Stimulated activated CD8-positive, alpha-beta memory T cell treated with anti-CD3 and anti-CD28 coated beads, Interleukin-7, amount 100 ng/mL, for 1 hour (primary cell): Measurements from ENCODE around the gene PMF1.

Experiments used
- DNase-seq, 2 donors: peaks; one replicate each; pipeline ENCODE4 v3.0.0-alpha.2; 2020; ENCODE audit warnings: low read depth in 2 of 2

The PMF1 gene

GRCh38 chr1:156236164-156236563, 23.4 kb downstream of the PMF1 start:
- no peak for DNase-seq

GRCh38 chr1:156238248-156238647, 25.4 kb downstream of the PMF1 start:
- no peak for DNase-seq

- no peak for DNase-seq
Observed at GRCh38 chr1:156241311-156241811, 28.6 kb downstream of the PMF1 start.

GRCh38 chr1:156241926-156242325, 29.1 kb downstream of the PMF1 start, which contains the start of gene BGLAP:
Gene BGLAP (plus strand): TSS chr1:156242184. CDS start chr1:156242232, 48 bp downstream.
- DNase-seq = no peak

- no peak for DNase-seq
Observed at GRCh38 chr1:156242738-156243137, 29.9 kb downstream of the PMF1 start.

GRCh38 chr1:156244126-156244525, 31.3 kb downstream of the PMF1 start:
- no peak for DNase-seq

- no peak for DNase-seq
Observed at GRCh38 chr1:156244712-156245111, 31.9 kb downstream of the PMF1 start.

- DNase-seq = peak in 1 of 2 donors; percentile 14
Observed at GRCh38 chr1:156245451-156246232, 32.8 kb downstream of the PMF1 start.

GRCh38 chr1:156246241-156246780, 33.5 kb downstream of the PMF1 start:
- no peak for DNase-seq

- no peak for DNase-seq
Observed at GRCh38 chr1:156246781-156247459, 34.1 kb downstream of the PMF1 start.

- no peak for DNase-seq
Observed at GRCh38 chr1:156247460-156248322, 34.9 kb downstream of the PMF1 start, which contains the start of gene PAQR6. Gene PAQR6 (minus strand): TSS chr1:156248056. CDS start chr1:156246731, 1,325 bp downstream.

GRCh38 chr1:156248323-156248683, 35.5 kb downstream of the PMF1 start:
- no peak for DNase-seq

GRCh38 chr1:156249593-156249992, 36.8 kb downstream of the PMF1 start:
- no peak for DNase-seq

GRCh38 chr1:156251527-156251926, 38.7 kb downstream of the PMF1 start:
- DNase-seq = no peak

GRCh38 chr1:156253634-156254033, 40.8 kb downstream of the PMF1 start:
- no peak for DNase-seq

- no peak for DNase-seq
Observed at GRCh38 chr1:156257711-156258110, 44.9 kb downstream of the PMF1 start.

GRCh38 chr1:156258859-156259258, 46.1 kb downstream of the PMF1 start:
- no peak for DNase-seq

GRCh38 chr1:156259805-156260204, 47.0 kb downstream of the PMF1 start:
- DNase-seq = no peak

GRCh38 chr1:156260896-156261295, 48.1 kb downstream of the PMF1 start:
- no peak for DNase-seq

- DNase-seq = no peak
Observed at GRCh38 chr1:156262461-156263287, 49.9 kb downstream of the PMF1 start.

- no peak for DNase-seq
Observed at GRCh38 chr1:156263288-156263655, 50.5 kb downstream of the PMF1 start.
